Colonic mucosa (tissue), 4 donors: ENCODE measurements around the gene MCU. TPM values are rescaled to one million over a fixed set of nuclear protein-coding genes. Genes with fewer than 3 reads are reported as not detected.

ENCODE experiments used
- DNase-seq: peaks from one replicate; pipeline ENCODE4 v3.0.0-alpha.2; 2020
- H3K27ac ChIP-seq: fragments of 200-600 bp; one replicate; pipeline ENCODE4 v1.8.0; 2021
- H3K27me3 ChIP-seq: fragments of 200-600 bp; one replicate; pipeline ENCODE4 v1.8.0; 2021
- H3K36me3 ChIP-seq: fragments of 200-600 bp; one replicate; pipeline ENCODE4 v1.8.0; 2021
- H3K4me1 ChIP-seq: fragments of 200-600 bp; one replicate; pipeline ENCODE4 v1.8.0; 2021; ENCODE audit warnings: mild to moderate bottlenecking
- H3K4me3 ChIP-seq: fragments of 200-600 bp; one replicate; pipeline ENCODE4 v1.8.0; 2021
- H3K9ac ChIP-seq, 2 donors: one replicate each; pipeline ENCODE4 v1.7.0; 2013; ENCODE audit warnings: control low read depth in 2 of 2, low read depth in 2 of 2, low read length in 2 of 2
- H3K9me3 ChIP-seq: fragments of 200-600 bp; one replicate; pipeline ENCODE4 v1.8.0; 2021
- intact Hi-C: fragments of 100-400 bp; cut with DNase I; formaldehyde crosslinking; loops from one replicate; pipeline ENCODE4 v1.14.1; 2022
- total RNA-seq, 2 donors: library from RNA; stranded (reverse); fragmentation: NEBNext Ultra II Directional in 1 of 2; extraction: Animal tissue kit (Norgen Biotek cat#: 25700) in 1 of 2; gene quantifications; one replicate each; pipeline ENCODE4 v1.2.1, GENCODE V29; 2021
- TF ChIP-seq, protein P1 (sequence below): fragments of 200-600 bp; IDR thresholded peaks from one replicate; pipeline ENCODE4 v1.8.0; 2022; ENCODE audit warnings: antibody characterized with exemption, mild to moderate bottlenecking
- donor health status: healthy.
- donor health status: DM: no; HTN: no; CAD: no.
- donor health status: DM: no; HTN: no; CAD: no.

The MCU gene
- total RNA-seq, 2 donors from 2014 or later, result 88.7 to 109 TPM

GRCh38 chr10:72814099-72814790, 122.3 kb downstream of the MCU start:
- DNase-seq, result no peak
- Histone ChIP-seq H3K36me3 (no peaks in the 10 kb centered on the region), H3K27ac (no peak overlapping the region), H3K9me3 (no peaks in the 10 kb centered on the region), H3K27me3 (no peaks in the 10 kb centered on the region), H3K4me3 (no peak overlapping the region), H3K4me1 (no peaks in the 10 kb centered on the region), H3K9ac (no peak overlapping the region)
- intact Hi-C loops, result no loop called here
- TF ChIP-seq, protein P1, sequence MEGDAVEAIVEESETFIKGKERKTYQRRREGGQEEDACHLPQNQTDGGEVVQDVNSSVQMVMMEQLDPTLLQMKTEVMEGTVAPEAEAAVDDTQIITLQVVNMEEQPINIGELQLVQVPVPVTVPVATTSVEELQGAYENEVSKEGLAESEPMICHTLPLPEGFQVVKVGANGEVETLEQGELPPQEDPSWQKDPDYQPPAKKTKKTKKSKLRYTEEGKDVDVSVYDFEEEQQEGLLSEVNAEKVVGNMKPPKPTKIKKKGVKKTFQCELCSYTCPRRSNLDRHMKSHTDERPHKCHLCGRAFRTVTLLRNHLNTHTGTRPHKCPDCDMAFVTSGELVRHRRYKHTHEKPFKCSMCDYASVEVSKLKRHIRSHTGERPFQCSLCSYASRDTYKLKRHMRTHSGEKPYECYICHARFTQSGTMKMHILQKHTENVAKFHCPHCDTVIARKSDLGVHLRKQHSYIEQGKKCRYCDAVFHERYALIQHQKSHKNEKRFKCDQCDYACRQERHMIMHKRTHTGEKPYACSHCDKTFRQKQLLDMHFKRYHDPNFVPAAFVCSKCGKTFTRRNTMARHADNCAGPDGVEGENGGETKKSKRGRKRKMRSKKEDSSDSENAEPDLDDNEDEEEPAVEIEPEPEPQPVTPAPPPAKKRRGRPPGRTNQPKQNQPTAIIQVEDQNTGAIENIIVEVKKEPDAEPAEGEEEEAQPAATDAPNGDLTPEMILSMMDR, result no peak

DNA sequence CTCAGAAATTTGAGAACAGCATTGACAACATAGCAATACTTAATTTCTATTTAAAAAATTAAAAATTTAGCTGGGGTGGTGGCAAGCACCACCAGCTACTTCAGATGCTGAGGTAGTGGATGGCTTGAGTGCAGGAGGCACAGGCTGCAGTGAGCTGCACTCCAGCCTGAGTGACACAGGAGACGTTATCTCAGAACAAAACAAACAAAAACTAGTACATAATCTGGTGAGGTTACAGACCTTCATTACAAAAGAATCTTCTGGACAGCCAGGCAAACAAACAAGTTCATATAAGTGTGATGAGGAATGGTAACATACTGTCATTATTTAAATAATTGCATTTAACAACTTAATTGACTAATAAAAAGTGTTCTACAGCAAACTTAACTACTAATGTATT, 124.6 kb downstream of the MCU start:
- Histone ChIP-seq H3K9ac (no peak overlapping the region), H3K27me3 (no peaks in the 10 kb centered on the region), H3K4me3 (no peak overlapping the region), H3K36me3 (no peaks in the 10 kb centered on the region), H3K9me3 (no peaks in the 10 kb centered on the region), H3K27ac (no peak overlapping the region), H3K4me1 (no peaks in the 10 kb centered on the region)
- TF ChIP-seq, protein P1, result no peak
- no peak for DNase-seq
- intact Hi-C loops, result no loop called here

DNA sequence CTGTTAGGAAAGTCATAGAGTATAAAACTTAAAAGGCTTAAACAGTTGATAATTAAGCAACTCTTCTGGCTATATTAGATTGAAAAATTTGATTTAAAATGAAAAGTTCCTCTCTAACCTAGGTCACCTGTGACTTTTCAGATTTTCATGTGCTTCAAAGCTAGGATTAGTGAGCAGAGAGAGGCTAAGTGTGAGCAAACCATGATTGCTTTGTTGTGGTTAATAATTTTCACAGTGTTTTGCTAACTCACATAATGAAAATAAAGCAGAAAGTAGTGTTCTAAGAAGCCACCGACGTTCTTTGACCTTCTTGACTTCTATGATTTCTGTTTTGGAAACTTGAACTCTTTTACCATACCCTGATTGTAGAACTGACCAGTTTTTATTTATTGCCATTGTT, 126.1 kb downstream of the MCU start:
- no peak for DNase-seq
- no peak overlapping the region for H3K4me3 ChIP-seq
- no peaks in the 10 kb centered on the region for H3K27me3 ChIP-seq
- TF ChIP-seq, protein P1, result no peak
- H3K9ac ChIP-seq, result no peak overlapping the region
- H3K27ac ChIP-seq, result no peak overlapping the region
- intact Hi-C loops, result no loop called here
- no peaks in the 10 kb centered on the region for H3K4me1 ChIP-seq
- no peaks in the 10 kb centered on the region for H3K9me3 ChIP-seq
- H3K36me3 ChIP-seq, result no peaks in the 10 kb centered on the region

- intact Hi-C loops, result no loop called here
- TF ChIP-seq, protein P1, result no peak
- H3K9me3 ChIP-seq, result no peaks in the 10 kb centered on the region
- no peak overlapping the region for H3K27ac ChIP-seq
- no peaks in the 10 kb centered on the region for H3K27me3 ChIP-seq
- no peaks in the 10 kb centered on the region for H3K36me3 ChIP-seq
- no peak overlapping the region for H3K9ac ChIP-seq
- DNase-seq, result no peak
- no peak overlapping the region for H3K4me3 ChIP-seq
- H3K4me1 ChIP-seq, result no peaks in the 10 kb centered on the region
Observed at GRCh38 chr10:72819053-72819452, 127.1 kb downstream of the MCU start.

DNA sequence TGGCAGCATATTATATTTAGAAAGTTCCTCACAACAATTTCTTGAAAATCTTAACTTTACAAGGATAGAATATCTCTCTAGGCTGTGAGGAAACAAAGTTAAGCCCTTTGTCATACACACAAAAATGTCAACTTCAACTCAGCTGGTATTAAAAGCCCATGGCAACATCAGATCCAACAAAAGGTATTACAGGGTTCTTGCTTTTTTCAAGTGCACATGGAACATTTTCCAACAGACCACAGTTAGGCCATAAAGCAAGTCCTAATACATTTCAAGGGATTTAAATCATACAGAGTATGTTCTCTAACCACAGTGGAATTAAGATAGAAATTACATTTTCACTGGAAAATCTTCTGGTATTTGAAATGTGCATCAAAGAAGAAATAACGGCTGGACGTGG, 129.7 kb downstream of the MCU start:
- no peak for DNase-seq
- Histone ChIP-seq H3K4me1 (no peaks in the 10 kb centered on the region), H3K27me3 (no peaks in the 10 kb centered on the region), H3K9me3 (no peaks in the 10 kb centered on the region), H3K27ac (no peak overlapping the region), H3K36me3 (no peaks in the 10 kb centered on the region), H3K4me3 (no peak overlapping the region), H3K9ac (no peak overlapping the region)
- TF ChIP-seq, protein P1, result no peak
- intact Hi-C loops, result no loop called here
